ENCODE measurements around the gene METAP1D.

The METAP1D gene

DNA sequence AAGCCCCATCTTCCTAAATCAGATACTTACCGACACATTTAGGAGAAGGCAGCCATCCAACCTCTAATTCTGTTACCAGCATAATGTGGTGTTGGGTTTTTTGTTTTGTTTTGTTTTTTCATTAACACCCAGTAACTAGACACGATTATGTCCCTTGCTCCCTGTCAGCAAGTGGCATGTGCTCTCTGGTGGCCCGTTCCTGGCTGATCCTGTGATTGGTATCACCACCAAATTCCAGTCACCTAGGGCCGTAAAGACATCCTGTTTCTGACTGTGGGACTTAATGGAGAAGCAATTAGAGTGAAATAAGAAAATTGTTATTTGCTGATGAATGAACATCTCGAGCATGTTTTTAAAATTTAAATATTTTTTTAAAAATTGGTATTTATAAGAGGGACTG, 79.7 kb downstream of the METAP1D start:
- in situ Hi-C loops (cut with MboI; ENCODE audit: low sequenced_read_pairs), result no loop called here

DNA sequence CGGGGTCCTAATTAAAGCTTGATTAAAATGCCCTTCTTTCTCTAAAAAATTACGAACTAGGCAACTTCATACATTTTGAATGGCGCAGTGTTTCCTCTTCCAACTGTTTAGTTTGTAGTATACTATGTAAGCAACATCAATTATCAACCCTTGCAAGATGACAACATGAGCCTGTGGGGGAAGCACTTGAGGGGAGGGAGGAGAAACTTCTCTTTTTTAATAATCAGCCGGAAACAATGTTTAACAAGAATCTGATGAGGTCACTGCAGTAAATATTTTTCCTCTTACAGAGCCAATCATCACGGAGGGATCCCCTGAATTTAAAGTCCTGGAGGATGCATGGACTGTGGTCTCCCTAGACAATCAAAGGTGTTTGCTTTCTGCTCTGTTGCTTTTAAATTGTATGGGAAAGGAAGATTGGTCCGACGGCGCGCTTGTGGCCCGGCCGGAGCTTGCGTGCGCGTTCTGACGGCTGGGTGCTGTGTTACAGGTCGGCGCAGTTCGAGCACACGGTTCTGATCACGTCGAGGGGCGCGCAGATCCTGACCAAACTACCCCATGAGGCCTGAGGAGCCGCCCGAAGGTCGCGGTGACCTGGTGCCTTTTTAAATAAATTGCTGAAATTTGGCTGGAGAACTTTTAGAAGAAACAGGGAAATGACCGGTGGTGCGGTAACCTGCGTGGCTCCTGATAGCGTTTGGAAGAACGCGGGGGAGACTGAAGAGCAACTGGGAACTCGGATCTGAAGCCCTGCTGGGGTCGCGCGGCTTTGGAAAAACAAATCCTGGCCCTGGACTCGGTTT, 80.3 kb downstream of the METAP1D start:
- in situ Hi-C loops (cut with MboI; ENCODE audit: low sequenced_read_pairs), result no loop called here

DNA sequence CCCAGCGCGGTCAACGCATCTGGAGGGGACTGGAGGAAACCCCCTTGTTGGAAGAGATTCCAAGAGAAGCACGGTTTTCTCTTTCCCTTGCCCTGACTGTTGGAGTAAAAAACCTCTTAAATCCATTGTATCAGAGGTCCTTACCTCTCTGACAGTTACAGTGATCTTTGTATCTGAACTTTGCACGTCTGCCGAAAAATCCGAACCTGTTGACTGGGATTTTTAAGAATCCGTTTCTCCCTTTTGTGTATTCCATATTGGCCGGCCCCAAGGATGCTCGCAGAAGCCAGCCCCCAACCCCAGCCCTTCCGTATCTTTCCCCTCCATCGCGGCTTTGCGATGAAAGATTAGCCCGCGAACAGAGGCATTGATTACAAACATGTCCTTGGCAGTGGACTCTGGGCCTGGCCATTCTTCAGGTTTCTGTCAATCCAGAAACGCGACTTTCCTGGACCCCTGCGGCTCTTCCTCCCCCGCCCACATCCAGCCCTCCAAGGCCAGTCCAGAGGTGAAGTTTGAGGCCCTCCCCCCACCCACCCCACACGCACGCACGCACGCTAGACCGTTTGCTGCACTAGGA, 81.0 kb downstream of the METAP1D start:
- in situ Hi-C loops (cut with MboI; ENCODE audit: low sequenced_read_pairs), result no loop called here

DNA sequence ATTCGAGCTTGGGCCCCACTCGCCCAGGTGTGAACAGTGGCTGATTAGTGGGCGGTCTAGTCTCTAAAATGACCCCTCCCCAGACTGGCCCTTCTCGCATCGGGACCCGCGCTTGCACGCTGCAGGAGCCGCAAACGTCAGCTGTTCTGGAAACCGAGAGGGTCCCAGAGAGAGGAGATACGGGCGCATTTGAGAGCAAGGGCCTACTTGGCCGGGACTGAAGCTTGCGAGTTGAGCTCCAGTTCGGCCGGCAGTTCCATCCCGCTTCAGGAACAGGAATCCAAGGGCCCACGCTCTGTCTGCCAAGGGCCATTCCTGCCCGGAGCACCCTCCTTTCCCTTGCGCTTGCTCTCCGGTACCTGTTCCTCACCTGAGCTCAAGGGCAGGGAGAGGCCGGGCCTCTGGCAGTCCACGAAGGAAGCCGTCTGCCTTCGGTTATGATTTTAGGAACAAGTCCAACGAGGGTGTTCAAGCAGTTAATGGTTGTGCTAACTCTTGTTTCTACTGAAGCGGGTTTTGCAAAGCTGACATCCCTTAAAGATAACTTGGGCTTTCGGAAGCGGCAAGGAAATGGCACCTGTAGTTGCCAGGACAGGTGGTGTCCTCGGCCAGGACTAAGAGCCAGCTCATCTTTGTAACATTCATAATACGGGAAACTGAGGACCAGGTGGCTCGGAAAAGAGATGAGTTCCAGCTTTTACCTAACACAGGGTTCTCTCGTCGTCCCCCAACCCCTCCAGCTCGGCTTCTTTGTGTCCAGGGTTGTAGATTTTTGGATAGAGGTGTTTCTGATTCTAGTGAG, 81.7 kb downstream of the METAP1D start:
- in situ Hi-C loops (cut with MboI; ENCODE audit: low sequenced_read_pairs), result no loop called here

DNA sequence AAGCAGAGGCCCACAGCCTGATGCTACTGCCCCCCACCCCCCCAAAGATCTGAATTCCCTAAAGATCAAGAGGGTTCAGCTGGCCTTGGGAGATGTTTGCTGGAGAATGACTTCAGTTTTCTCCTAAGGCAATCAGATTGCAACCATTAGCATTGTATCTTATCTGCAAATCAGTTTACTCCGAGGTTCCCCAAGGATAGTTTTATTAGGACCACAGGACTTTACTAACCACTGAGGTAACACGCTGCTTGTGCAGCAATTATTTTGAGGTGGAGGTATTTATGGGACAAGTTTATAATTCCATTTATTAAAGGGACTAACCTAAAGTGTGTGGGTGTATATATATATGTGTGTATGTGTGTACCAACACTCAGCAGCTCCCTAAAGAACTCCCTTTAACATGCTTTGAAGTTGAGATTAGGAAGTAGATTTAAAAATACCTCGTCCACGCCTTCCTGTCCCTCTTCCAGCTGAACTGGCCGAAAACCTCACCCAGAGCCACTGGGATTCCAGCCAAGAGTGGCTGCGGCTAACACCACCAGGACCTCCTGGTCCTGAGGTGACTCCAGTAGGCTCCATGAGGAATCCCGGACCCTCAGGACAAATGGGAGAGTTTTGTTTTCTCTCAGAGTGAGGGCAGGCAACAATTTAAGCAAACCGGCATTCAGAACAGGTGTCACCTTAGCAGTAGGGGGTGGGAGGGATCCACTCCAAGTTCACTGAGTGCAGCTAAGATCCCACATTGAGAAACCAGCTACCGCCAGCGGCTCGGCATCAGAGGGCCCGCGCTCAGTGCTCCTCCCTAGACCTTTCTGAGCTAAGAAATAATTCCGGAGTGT, 82.6 kb downstream of the METAP1D start:
- in situ Hi-C loops (cut with MboI; ENCODE audit: low sequenced_read_pairs), result no loop called here

DNA sequence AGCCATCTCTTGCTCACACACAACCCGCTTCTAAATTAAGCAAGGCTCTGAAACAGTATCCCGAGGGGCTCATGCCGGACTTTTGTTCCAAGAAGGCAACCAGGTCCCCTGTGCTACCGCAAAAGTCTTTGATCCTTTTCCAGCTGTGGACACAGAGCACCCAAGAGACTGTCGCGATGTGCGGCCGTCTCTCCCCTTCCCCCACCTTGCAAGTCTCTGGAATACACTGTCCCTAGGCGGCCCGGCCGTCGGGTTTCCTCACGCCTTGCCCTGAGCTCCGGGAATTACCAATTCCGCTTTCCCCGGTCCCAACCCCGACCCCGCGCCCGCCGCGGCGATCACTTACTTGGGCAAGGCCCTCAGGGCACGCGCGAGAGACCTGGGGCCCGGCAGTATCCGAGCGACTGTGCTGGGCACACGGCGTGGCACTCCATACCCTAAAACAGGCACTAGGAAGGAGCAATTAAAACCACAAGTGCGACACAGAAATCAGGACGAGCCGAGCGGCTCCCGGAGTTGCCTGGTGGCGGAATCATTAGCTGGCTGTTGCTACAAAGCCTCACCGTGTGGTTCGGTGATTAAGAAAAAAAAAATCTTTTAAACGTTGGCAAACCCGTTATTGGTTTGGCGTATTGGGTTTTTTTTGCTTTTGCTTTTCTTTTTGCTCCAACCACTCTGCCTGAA, 83.3 kb downstream of the METAP1D start:
- in situ Hi-C loops (cut with MboI; ENCODE audit: low sequenced_read_pairs), result no loop called here

DNA sequence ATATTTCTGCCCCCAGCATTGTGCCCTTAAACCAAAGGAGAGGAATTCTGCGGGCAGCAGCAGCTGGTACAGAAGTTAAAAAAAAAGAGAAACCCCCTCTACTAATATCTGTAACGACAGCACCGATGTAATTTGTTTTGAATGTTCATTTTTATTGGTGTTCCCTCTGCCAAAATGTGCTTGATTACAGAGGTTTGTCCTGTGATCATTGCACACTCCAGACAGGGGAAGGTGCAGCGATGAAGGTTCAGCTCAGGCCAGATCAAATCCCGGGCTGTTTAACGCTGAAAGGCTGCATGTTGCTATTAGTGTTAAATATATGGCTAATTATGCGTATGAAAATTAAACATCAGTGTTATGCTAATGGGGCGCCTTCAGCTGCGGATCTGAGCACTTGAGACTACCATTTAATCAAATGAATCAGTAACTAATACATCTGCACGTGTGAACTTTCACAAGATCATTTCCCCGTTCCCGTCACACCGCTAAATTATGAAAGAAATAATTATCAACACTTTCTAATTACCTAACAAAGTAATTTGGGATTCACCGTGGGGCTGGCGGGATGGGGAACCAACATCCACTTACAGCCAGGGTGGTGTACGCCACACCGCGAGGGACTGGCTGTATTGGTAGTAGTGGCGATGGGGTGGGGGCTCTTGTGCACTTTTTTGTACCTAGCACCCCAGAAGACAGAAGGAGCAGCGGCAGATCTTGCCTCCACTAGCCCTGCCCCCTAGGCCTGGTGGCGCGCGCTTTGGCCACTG, 84.1 kb downstream of the METAP1D start:
- in situ Hi-C loops (cut with MboI; ENCODE audit: low sequenced_read_pairs), result no loop called here

DNA sequence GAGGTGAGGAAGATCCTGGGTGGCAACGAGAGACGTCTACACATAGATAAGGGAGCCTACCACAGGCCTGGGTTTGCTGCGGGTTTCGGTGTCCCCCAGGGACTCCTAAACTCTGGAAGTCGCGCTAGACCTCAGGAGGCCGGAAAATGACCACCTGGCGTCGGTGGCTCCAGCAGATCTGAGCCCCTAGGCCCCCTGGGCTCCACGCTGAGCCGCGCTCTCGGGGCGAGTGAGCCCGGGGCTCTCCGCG, 84.6 kb downstream of the METAP1D start:
- in situ Hi-C loops (cut with MboI; ENCODE audit: low sequenced_read_pairs), result no loop called here

DNA sequence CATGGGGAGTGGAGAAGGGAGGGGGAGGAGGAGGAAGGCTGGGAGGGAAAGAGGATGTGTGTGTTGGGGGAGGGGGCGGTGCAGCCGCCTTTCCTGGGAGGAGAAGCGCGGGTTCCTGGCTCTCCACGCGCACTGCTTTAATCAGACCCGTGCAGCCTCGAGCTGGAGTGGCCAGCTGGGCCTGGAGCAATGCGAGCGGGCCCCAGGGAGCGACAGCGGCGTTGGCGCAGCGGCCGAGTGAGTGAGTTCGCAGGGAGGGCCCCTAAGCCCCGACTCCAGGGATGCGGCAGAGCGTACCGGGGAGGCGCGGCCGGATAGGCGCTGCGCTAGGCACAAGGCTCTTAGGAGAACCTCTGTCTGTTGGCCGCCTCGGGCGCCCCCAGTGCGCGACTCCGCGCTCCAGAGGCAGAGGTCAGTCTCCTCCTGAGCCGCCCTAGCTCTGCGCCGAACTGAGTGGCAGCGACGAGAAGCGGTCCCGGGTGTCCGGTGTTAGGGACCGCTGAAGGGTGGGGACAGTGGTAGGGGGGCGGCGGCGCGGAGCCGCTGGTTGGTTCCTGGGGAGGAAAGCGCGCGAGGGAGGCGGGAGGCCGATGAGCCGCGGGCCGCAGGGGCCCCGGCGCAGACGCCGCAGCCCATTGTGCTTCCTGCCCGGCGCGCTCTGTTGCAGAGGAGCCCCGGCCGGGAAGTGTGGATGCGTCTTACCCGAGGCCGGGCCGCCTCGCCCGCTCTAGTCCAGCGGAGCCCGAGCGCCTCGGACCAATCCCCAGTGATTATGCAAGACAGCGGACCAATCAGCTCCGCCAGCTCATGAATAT, 85.1 kb downstream of the METAP1D start:
- in situ Hi-C loops (cut with MboI; ENCODE audit: low sequenced_read_pairs), result no loop called here

DNA sequence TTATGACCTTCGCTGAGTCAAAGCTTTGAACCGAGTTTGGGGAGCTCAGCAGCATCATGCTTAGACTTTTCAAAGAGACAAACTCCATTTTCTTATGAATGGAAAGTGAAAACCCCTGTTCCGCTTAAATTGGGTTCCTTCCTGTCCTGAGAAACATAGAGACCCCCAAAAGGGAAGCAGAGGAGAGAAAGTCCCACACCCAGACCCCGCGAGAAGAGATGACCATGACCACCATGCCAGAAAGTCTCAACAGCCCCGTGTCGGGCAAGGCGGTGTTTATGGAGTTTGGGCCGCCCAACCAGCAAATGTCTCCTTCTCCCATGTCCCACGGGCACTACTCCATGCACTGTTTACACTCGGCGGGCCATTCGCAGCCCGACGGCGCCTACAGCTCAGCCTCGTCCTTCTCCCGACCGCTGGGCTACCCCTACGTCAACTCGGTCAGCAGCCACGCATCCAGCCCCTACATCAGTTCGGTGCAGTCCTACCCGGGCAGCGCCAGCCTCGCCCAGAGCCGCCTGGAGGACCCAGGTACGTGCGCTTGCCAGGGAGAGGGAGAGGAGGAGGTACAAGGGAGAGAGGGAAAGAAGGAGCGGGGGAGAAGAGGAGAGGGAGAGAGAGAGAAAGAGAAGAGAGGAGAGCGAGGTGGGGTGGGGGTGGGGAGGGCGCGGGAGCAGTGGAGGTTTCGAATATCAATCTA, 85.9 kb downstream of the METAP1D start, which contains the start of gene DLX1:
Gene DLX1 (plus strand): TSS at position 48 of the 700 bp plus-strand sequence. CDS start 171 bp downstream, at position 219.
- in situ Hi-C loops (cut with MboI; ENCODE audit: low sequenced_read_pairs), result no loop called here

DNA sequence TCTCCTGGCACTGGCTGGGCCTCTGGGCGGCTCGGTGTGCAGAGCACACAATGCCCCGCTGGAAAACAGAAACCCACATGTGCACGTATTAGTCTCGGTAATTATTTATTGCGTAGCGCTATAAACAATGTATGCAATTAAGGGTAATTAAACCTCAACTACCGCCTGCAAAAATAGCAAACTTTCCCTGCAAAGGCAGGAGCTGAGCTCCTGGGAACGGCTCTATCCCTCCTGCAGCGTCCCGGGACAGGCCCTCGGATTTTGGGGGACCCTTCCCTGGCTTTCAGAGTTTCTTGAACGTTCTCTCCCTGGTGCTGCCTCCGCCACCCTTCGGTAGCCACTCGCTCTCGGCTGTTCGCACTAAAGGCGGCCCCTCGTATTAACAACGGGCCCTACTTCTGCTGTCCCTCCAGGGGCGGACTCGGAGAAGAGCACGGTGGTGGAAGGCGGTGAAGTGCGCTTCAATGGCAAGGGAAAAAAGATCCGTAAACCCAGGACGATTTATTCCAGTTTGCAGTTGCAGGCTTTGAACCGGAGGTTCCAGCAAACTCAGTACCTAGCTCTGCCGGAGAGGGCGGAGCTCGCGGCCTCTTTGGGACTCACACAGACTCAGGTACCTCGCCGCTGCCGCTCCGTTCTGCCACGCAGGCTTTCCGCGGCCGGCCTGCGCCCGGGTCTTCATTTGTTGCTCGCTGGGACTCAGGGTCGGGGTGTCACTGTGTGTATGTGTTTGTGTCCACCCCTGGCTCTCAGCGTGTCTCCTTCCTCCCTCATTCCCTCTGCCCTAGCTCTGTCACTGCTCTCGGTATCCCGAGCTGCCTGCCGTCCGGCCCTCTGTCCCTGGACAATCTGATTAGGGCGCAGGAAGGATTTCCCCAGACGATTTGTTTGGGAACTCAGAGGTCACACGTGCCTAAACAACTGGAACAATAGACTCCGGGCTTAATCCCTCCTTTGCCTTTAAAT, 86.8 kb downstream of the METAP1D start:
- in situ Hi-C loops (cut with MboI; ENCODE audit: low sequenced_read_pairs), result no loop called here

DNA sequence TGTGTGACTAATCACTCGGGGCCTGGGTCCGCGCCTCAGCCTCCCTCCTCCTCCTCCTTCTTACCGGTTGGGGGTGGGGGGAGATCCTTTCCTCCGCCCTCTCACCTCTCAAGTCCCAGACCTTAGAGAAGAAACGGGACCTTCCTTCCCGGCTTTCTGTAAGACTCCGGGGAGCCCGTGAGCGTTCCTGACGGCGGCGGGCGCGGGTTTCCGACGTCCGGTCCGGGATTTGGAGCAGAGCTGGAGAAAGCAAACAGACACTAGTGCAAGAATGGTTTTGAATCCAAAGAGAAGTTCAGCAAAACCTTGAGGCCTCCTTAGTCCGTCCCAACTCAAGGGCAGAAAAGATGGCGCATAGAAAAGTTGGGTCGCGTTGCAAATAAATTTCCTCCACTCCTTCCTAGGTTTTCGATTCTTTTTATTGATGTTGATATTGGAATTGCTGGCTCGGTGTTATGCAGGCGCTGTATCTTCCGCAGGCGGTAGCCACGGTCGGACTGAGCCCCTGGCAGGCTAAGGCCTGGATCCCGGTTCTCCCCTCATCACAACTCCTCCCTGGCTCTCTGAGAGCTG, 87.5 kb downstream of the METAP1D start:
- in situ Hi-C loops (cut with MboI; ENCODE audit: low sequenced_read_pairs), result no loop called here

DNA sequence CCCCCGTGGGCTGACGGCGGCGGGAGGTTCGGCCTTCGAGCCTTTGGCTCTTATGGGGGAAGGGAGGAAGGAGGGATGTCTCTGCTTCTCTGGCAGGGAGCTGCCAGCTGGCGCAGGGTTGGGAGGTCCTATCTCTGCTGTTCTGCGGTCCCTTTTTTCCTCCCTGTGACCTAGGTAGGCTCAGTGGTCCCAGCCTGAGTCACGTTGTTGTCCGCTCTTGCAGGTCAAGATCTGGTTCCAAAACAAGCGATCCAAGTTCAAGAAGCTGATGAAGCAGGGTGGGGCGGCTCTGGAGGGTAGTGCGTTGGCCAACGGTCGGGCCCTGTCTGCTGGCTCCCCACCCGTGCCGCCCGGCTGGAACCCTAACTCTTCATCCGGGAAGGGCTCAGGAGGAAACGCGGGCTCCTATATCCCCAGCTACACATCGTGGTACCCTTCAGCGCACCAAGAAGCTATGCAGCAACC, 88.1 kb downstream of the METAP1D start:
- in situ Hi-C loops (cut with MboI; ENCODE audit: low sequenced_read_pairs), result no loop called here

DNA sequence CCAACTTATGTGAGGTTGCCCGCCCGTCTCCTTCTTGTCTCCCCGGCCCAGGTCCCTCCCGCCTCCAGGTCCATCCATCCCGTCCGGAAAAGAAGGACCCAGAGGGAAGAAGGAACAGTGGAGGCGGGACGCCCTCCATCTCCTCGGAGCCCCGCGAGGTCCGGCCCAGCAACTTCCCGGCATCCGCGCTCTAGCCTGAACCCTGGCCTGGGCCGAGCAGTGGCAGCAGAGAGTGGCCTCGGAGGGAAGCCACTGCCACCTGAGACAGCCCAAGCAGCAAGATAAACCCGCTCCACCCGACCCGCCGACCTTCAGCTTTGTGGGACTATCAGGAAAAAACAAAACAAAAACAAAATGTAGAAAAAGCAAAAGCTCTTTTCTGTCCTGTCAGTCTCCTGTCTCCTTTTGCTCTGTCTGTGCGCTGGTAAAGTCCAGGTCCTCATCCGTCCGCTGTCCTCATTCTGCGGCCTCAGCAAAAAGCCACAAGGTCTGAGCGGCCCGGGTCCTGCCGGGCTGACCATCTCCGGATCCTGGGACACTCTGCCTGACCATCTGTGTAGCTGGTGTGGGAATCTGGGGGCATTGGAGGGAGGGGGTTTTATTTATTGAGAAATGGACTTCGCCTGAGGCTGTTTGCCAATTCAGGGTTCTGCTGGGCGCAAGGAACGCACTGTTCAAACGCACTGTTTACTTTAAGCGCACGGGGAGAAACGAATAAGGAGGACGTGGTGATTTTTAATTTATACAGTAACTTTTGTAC, 88.7 kb downstream of the METAP1D start:
- in situ Hi-C loops (cut with MboI; ENCODE audit: low sequenced_read_pairs), result no loop called here

DNA sequence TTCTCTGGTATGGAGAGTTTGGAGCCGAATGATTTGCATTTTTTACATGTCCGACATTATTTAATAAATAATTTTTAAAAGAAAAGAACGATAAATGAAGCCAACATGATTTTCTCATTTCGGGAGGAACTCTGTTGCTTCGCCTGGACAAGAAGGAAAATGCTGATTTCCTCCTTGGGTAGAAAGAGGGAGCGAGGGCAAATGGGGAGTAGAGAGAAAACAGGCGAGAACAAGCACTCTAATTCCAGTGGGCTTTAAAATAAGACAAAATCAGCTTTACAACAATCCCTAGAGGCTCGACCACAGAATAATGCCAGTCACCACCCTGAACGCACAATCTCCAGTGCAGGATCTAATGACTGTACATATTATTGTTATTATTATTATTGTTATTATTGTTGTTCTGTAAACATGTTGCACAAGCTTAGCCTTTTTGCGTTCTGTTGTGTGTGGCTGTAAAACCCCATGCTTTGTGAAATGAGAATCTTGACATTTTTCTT, 89.3 kb downstream of the METAP1D start:
- in situ Hi-C loops (cut with MboI; ENCODE audit: low sequenced_read_pairs), result no loop called here

DNA sequence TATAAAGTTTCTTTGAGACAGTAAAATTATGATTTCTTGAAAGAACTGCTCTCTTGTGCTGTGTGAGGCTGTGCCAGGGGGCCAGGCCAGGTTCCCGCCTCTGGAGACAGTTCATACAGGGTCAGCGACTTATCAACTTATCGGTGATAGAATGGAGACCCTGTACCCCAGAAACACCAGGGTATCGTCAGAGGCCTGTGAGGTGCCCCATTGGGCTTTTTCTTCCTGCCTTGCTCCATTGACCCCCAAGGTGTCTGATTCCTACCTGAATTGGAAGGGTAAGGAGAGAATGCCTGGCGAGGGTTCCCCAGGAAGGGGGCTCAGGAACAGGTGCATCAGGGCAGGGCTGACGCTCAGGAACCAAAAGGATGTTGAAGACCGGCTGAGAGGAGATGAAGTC, 89.9 kb downstream of the METAP1D start:
- in situ Hi-C loops (cut with MboI; ENCODE audit: low sequenced_read_pairs), result no loop called here
